ENCODE results near the gene AP2A2. TPM values are rescaled to one million over a fixed set of nuclear protein-coding genes. Genes with fewer than 3 reads are reported as not detected.

AP2A2 gene
- total RNA-seq, 6 experiments from 2014 or later = 41.4 to 66.7 (median 53.8) TPM

DNA sequence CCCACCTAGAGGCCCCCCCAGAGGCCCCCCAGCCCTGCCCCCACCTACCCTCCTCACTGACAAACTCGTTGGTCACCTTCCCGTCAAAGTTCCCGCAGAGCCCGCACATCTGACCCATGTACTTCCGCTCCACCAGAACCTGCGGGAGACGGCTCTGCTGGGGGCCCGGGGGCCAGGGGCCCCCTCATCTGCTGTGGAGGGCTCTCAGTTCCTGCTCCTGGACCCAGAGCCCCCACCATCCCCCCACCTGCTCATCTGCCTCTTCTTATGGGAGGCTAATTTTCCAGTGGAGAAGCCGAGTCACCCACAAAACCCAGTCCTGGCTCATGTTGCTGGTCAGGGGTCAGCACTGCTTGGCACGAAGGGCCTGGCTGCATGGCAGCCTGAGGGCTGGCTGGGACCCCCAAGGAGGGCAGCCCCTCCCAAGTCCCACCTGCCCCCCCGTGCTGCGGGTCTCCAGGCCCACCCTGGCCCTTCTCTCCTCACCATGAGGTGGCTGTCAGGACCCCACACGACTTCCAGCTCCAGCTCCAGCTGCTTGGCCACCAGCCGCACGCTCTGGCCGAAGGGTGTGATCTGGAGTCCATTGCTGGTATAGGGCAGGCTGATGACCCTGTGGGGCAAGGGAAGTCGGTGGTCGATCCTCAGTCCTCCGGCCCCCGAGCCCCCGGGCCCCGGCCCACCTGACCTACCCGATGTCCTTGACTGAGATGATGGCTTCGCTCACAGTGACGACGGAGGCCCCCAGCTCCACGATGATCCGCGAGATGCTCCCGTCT lies 105.6 kb downstream of the AP2A2 start:
- H3K4me3 ChIP-seq = no peak overlapping the region
- H3K9me3 ChIP-seq = no peaks in the 10 kb centered on the region
- no peaks in the 10 kb centered on the region for H3K36me3 ChIP-seq
- no peaks in the 10 kb centered on the region for H3K27me3 ChIP-seq
- WGBS (ENCODE audit: insufficient coverage, low coverage, low lambda C conversion rate, missing lambda C conversion rate) = no CpG with 5 or more reads among the region's 30 CpGs
- DNase-seq (no peak), ATAC-seq (no peak)
- H3K27ac ChIP-seq = no peak overlapping the region
- intact Hi-C loops (cut with DNase I) = no loop called here
- no peaks in the 10 kb centered on the region for H3K4me1 ChIP-seq
- no peak for TF ChIP-seq POLR2A (IDR thresholded peaks at IDR 0.05)
- TF ChIP-seq, protein P1, sequence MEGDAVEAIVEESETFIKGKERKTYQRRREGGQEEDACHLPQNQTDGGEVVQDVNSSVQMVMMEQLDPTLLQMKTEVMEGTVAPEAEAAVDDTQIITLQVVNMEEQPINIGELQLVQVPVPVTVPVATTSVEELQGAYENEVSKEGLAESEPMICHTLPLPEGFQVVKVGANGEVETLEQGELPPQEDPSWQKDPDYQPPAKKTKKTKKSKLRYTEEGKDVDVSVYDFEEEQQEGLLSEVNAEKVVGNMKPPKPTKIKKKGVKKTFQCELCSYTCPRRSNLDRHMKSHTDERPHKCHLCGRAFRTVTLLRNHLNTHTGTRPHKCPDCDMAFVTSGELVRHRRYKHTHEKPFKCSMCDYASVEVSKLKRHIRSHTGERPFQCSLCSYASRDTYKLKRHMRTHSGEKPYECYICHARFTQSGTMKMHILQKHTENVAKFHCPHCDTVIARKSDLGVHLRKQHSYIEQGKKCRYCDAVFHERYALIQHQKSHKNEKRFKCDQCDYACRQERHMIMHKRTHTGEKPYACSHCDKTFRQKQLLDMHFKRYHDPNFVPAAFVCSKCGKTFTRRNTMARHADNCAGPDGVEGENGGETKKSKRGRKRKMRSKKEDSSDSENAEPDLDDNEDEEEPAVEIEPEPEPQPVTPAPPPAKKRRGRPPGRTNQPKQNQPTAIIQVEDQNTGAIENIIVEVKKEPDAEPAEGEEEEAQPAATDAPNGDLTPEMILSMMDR (IDR thresholded peaks at IDR 0.05) = no peak

DNA sequence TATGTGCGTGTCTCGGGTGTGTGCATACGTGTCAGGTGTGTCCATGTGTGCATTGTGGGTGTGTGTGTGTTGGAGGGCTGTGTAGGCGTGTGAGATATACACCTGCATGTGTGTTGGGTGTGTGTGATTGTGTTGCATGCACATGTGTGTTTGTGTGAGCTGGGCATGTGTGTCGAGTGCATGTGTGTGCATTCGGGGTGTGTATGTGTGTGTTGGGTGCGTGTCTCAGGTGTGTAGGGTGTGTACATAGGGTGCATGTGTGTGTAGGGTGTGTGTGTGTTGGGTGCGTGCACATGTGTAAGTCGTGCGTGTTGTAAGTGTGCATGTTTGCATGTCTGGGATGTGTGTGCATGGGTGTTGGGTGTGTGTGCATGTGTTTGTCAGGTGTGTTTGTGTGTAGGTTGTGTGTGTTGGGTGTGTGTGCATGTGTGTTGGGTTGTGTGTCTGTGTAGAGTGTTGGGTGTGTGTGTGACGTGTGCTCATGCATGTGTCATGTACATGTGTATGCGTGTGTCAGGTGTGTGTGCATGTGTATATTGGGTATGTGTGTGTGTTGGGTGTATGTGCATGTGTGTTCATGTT lies 106.7 kb downstream of the AP2A2 start:
- H3K27ac ChIP-seq = no peak overlapping the region
- no peaks in the 10 kb centered on the region for H3K4me1 ChIP-seq
- no peaks in the 10 kb centered on the region for H3K27me3 ChIP-seq
- intact Hi-C loops (cut with DNase I) = no loop called here
- ATAC-seq (no peak), DNase-seq (no peak)
- no peak for TF ChIP-seq POLR2A (IDR thresholded peaks at IDR 0.05)
- TF ChIP-seq, protein P1 (IDR thresholded peaks at IDR 0.05) = no peak
- H3K9me3 ChIP-seq = no peaks in the 10 kb centered on the region
- H3K4me3 ChIP-seq = no peak overlapping the region
- H3K36me3 ChIP-seq = no peaks in the 10 kb centered on the region
- 97% methylated on average over 9 of the region's 12 CpGs for WGBS (ENCODE audit: insufficient coverage, low coverage, low lambda C conversion rate, missing lambda C conversion rate)

DNA sequence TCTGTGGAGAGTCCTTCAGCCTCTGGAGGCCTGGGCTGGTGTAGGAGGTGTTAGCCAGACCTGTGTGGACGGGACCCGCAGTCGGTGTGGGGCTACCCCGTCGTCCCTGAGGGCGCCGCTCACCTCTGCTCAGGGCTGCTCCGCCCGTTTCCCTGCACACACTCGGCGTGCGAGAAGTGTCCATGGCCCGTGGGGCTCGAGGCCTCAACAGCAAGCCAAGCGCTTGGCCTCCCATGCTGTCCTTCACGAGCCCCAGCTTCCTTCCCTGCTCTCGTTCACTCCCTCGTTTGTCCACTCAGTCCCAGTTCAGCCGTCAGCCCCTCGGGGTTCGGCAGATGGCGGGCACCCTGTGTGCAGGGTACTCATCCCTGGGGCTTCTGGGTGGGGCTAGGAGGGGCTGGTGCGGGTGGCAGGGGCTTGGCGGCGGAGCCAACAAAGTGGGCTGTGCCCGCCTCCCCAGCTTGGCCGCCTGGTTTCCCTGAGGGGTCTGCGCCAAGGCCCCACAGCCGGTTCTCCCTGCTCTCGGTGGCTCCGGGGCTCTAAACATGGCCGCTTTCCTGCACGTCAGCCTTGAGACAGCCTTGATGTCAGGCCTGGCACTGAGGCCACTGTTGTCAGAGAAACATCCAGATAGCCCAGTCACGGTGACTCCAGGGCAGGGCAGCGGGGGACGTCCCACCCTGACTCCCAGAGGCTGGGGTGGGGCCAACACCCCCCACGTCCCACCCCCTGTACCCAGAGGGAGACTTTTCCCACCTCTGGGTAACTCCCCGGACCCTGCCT lies 107.5 kb downstream of the AP2A2 start:
- no peaks in the 10 kb centered on the region for H3K36me3 ChIP-seq
- DNase-seq (no peak), ATAC-seq (no peak)
- 50% methylated on average over 1 of the region's 38 CpGs for WGBS (ENCODE audit: insufficient coverage, low coverage, low lambda C conversion rate, missing lambda C conversion rate)
- H3K27ac ChIP-seq = no peak overlapping the region
- intact Hi-C loops (cut with DNase I) = no loop called here
- H3K27me3 ChIP-seq = no peaks in the 10 kb centered on the region
- TF ChIP-seq POLR2A (IDR thresholded peaks at IDR 0.05) = no peak
- TF ChIP-seq, protein P1 (IDR thresholded peaks at IDR 0.05) = no peak
- H3K4me3 ChIP-seq = no peak overlapping the region
- no peaks in the 10 kb centered on the region for H3K4me1 ChIP-seq
- no peaks in the 10 kb centered on the region for H3K9me3 ChIP-seq

DNA sequence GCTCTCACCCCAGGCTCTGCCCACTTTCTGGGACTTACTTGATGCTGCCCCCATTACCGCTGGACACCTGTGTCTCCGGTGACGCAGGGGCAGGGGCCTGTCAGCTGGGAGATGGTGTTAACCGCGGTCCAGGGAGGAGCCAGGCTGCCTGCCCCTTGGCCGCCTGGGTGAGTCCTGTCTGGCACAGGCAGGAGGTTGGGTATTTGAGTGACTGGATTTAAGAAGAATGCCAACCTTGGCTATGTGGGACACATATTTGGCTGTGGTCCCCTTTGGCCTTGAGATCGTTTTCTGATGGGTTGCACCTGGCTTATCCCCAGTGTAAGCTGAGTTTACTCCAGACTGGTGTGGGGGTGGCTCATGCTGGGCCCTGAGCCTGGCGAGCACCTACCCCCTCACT lies 108.3 kb downstream of the AP2A2 start:
- intact Hi-C loops (cut with DNase I) = no loop called here
- DNase-seq = no peak
- Histone ChIP-seq H3K4me3 (no peak overlapping the region), H3K27me3 (no peaks in the 10 kb centered on the region), H3K4me1 (no peaks in the 10 kb centered on the region), H3K27ac (no peak overlapping the region), H3K36me3 (no peaks in the 10 kb centered on the region), H3K9me3 (no peaks in the 10 kb centered on the region)
- TF ChIP-seq, protein P1 (IDR thresholded peaks at IDR 0.05) = no peak
- no peak for TF ChIP-seq POLR2A (IDR thresholded peaks at IDR 0.05)
- ATAC-seq = no peak
- 30% methylated on average over 2 of the region's 8 CpGs for WGBS (ENCODE audit: insufficient coverage, low coverage, low lambda C conversion rate, missing lambda C conversion rate)
